HepG2 (cell line): Measurements from ENCODE around the gene MMRN2. TPM values are rescaled to one million over a fixed set of nuclear protein-coding genes. Genes with fewer than 3 reads are reported as not detected.

ENCODE experiments used
- ATAC-seq: fragments of 200-7000 bp; cut with Tn5 transposase; 3 replicates; pipeline ENCODE4 v1.9.1; 2020; ENCODE audit warnings: mild to moderate bottlenecking, moderate library complexity
- BruUV-seq: library from RNA; stranded (reverse); fragments of 400-500 nt; replicated peaks from 2 replicates; lab custom pipeline; 2021; lab: Mats Ljungman, UMichigan
- CTCF ChIA-PET: fragments of 300-600 bp; formaldehyde crosslinking; extraction: SDS; loops from one replicate; lab custom pipeline; 2021; ENCODE audit warnings: low total read pairs, inconsistent platforms, low intra/inter-chr PET ratio; lab: Yijun Ruan, JAX
- POLR2A ChIA-PET: fragments of 350-600 bp; sonication (Branson Sonifier 250); formaldehyde crosslinking; loops from one replicate; lab custom pipeline; 2020; ENCODE audit warnings: antibody characterized with exemption, inconsistent platforms; lab: Yijun Ruan, JAX
- DNase-seq: peaks from one replicate; pipeline ENCODE4 v3.0.0-alpha.2; 2015; ENCODE audit warnings: low spot score
- FAIRE-seq: peaks from 3 replicates; lab custom pipeline; 2011; peaks lifted over from hg19 to GRCh38; lab: Jason Lieb, UNC
- H2AFZ ChIP-seq: one replicate; pipeline ENCODE4 v1.6.1; 2011; ENCODE audit warnings: low read length, inconsistent platforms
- H3K27ac ChIP-seq: fragments of 300-600 bp; 3 replicates; pipeline ENCODE4 v1.8.0; 2011; ENCODE audit warnings: mixed run types, mild to moderate bottlenecking, mixed read lengths, low read length, inconsistent platforms; ENCODE audit not compliant: insufficient read depth; ENCODE audit errors: extremely low read length
- H3K27me3 ChIP-seq, 2 experiments: fragments of 200-600 bp in 1 of 2; 2 replicates in 1 of 2; 3 replicates in 1 of 2; pipeline versions ENCODE4 v1.6.0 to v1.8.0; 2011; ENCODE audit warnings: low read length in 2 of 2, mild to moderate bottlenecking in 2 of 2, moderate library complexity in 2 of 2, inconsistent platforms in 1 of 2; ENCODE audit not compliant: insufficient read depth in 2 of 2, control insufficient read depth in 1 of 2
- H3K36me3 ChIP-seq, 2 experiments: fragments of 200-600 bp in 1 of 2; replicated peaks in 1 of 2; 2 replicates in 1 of 2; 3 replicates in 1 of 2; pipeline versions ENCODE4 v1.5.1 to v1.8.0; 2011; ENCODE audit warnings: low read length in 2 of 2, inconsistent platforms in 1 of 2; ENCODE audit not compliant: insufficient read depth in 2 of 2, control insufficient read depth in 1 of 2
- H3K4me1 ChIP-seq: 2 replicates; pipeline ENCODE4 v1.5.1; 2012; ENCODE audit warnings: low read length, inconsistent platforms; ENCODE audit not compliant: insufficient read depth
- H3K4me2 ChIP-seq: 2 replicates; pipeline ENCODE4 v1.6.0; 2011; ENCODE audit warnings: low read depth, low read length, inconsistent platforms
- H3K4me3 ChIP-seq, 3 experiments: fragments of 200-600 bp in 1 of 3; sonication (generic), shearing (Covaris generic) in 1 of 3; replicated peaks in 1 of 3; 2 replicates each; pipeline ENCODE4 v1.5.1; 2011 to 2016; ENCODE audit warnings: low read length in 3 of 3, inconsistent platforms in 2 of 3, low read depth in 2 of 3, mild to moderate bottlenecking in 2 of 3, control low read depth in 1 of 3, mixed read lengths in 1 of 3; ENCODE audit not compliant: insufficient read depth in 1 of 3
- H3K79me2 ChIP-seq: one replicate; pipeline ENCODE4 v1.6.1; 2011; ENCODE audit warnings: low read length, inconsistent platforms; ENCODE audit not compliant: insufficient read depth
- H3K9ac ChIP-seq: 2 replicates; pipeline ENCODE4 v1.6.0; 2011; ENCODE audit warnings: mild to moderate bottlenecking, low read depth, low read length, inconsistent platforms; ENCODE audit not compliant: insufficient read depth
- H3K9me3 ChIP-seq: 2 replicates; pipeline ENCODE4 v1.5.1; 2012; ENCODE audit warnings: mild to moderate bottlenecking, low read length
- H4K20me1 ChIP-seq: 2 replicates; pipeline ENCODE4 v1.6.0; 2011; ENCODE audit warnings: inconsistent platforms, mild to moderate bottlenecking, low read length, moderate library complexity; ENCODE audit not compliant: insufficient read depth
- AFF4 ChIP-seq: sonication (generic); formaldehyde crosslinking; IDR thresholded peaks from 2 replicates; pipeline ENCODE4 v1.4.0; 2020; ENCODE audit warnings: missing genetic modification reagents
- ATF1 ChIP-seq: IDR thresholded peaks from 2 replicates; pipeline ENCODE4 v1.6.1; 2016; ENCODE audit warnings: mild to moderate bottlenecking, control low read depth
- CREB3 ChIP-seq: sonication (generic); formaldehyde crosslinking; IDR thresholded peaks from 2 replicates; pipeline ENCODE4 v1.5.0; 2020; ENCODE audit warnings: missing genetic modification reagents
- DRAP1 ChIP-seq: IDR thresholded peaks from 2 replicates; pipeline ENCODE4 v1.6.1; 2016; ENCODE audit warnings: missing genetic modification reagents, missing compliant biosample characterization
- HOXD1 ChIP-seq: sonication (generic); formaldehyde crosslinking; IDR thresholded peaks from 2 replicates; pipeline ENCODE4 v1.5.0; 2020; ENCODE audit warnings: missing genetic modification reagents
- MIXL1 ChIP-seq: IDR thresholded peaks from 2 replicates; pipeline ENCODE4 v1.6.1; 2016
- NBN ChIP-seq: fragments of 450-650 bp; conservative IDR thresholded peaks from 2 replicates; pipeline ENCODE4 v1.6.1; 2017
- NFATC3 ChIP-seq: sonication (generic); formaldehyde crosslinking; IDR thresholded peaks from 2 replicates; pipeline ENCODE4 v1.5.1; 2020; ENCODE audit warnings: mild to moderate bottlenecking, missing genetic modification reagents
- PCBP1 ChIP-seq: fragments of 200-400 bp; formaldehyde crosslinking; IDR thresholded peaks from 2 replicates; pipeline ENCODE4 v1.6.1; 2017; ENCODE audit warnings: mild to moderate bottlenecking, low read depth, low read length, borderline replicate concordance
- TRIM24 ChIP-seq: sonication (generic); formaldehyde crosslinking; IDR thresholded peaks from 2 replicates; pipeline ENCODE4 v1.8.0; 2022; ENCODE audit warnings: mild to moderate bottlenecking, missing genetic modification reagents
- ZBTB20 ChIP-seq: sonication (generic); formaldehyde crosslinking; IDR thresholded peaks from 2 replicates; pipeline ENCODE4 v1.8.1; 2023; ENCODE audit warnings: missing genetic modification reagents, low read depth, mild to moderate bottlenecking, borderline replicate concordance
- ZBTB33 ChIP-seq: sonication (generic); formaldehyde crosslinking; IDR thresholded peaks from 2 replicates; pipeline ENCODE4 v1.4.0; 2020; ENCODE audit warnings: missing genetic modification reagents
- ZFP36 ChIP-seq: fragments of 150-350 bp; IDR thresholded peaks from 2 replicates; pipeline ENCODE4 v1.6.1; 2018; ENCODE audit warnings: borderline replicate concordance, low read length, low read depth; ENCODE audit not compliant: partially characterized antibody
- ZFP41 ChIP-seq: sonication (generic); formaldehyde crosslinking; IDR thresholded peaks from 2 replicates; pipeline ENCODE4 v1.4.0; 2020; ENCODE audit warnings: mild to moderate bottlenecking, missing genetic modification reagents, borderline replicate concordance
- ZFP62 ChIP-seq: sonication (generic); formaldehyde crosslinking; IDR thresholded peaks from 2 replicates; pipeline ENCODE4 v1.4.0; 2020; ENCODE audit warnings: missing genetic modification reagents
- ZNF326 ChIP-seq: sonication (generic); formaldehyde crosslinking; IDR thresholded peaks from 2 replicates; pipeline ENCODE4 v1.4.0; 2020; ENCODE audit warnings: missing genetic modification reagents, borderline replicate concordance
- ZNF672 ChIP-seq: sonication (generic); formaldehyde crosslinking; IDR thresholded peaks from 2 replicates; pipeline ENCODE4 v1.8.1; 2022; ENCODE audit warnings: missing genetic modification reagents
- ZNF766 ChIP-seq: sonication (generic); formaldehyde crosslinking; IDR thresholded peaks from 2 replicates; pipeline ENCODE4 v1.5.0; 2020; ENCODE audit warnings: missing genetic modification reagents, borderline replicate concordance
- WGBS: methylation state at CpG from one replicate; pipeline ENCODE4 v1.1.6; 2017; ENCODE audit warnings: low lambda C conversion rate; 5-methylcytosine and 5-hydroxymethylcytosine counted together
- in situ Hi-C: cut with HindIII; loops from 2 replicates; pipeline ENCODE4 v1.10.0; 2017; ENCODE audit warnings: low pct_unique_long_range_greater_than_20kb; ENCODE audit not compliant: extremely low pct_ligation_motif_present
- intact Hi-C: fragments of 100-400 bp; cut with micrococcal nuclease; formaldehyde crosslinking; loops from one replicate; pipeline ENCODE4 v1.10.0; 2022; ENCODE audit not compliant: unreplicated experiment
- polyA plus RNA-seq, 8 experiments: library from polyadenylated mRNA; depleted of rRNA in 3 of 8; stranded (reverse) in 7 of 8; unstranded in 1 of 8; fragments of >200 nt; fragmentation: Illumina TruSeq in 4 of 8; extraction: Trizol in 4 of 8; gene quantifications; 2 replicates each; pipeline versions ENCODE4 v1.2.1 to v1.2.3, GENCODE V29; 2011 to 2016; ENCODE audit warnings: low read depth in 4 of 8, missing spikeins in 1 of 8, mixed read lengths in 1 of 8; ENCODE audit not compliant: insufficient read depth in 1 of 8
- total RNA-seq, 5 experiments: library from RNA; depleted of rRNA; stranded (reverse); fragments of >200 nt; fragmentation: Illumina TruSeq; extraction: Trizol; gene quantifications; 2 replicates each; pipeline ENCODE4 v1.2.3, GENCODE V29; 2016; ENCODE audit warnings: low read depth in 1 of 5

Gene MMRN2
- total and polyA plus RNA-seq, 2 of the 13 experiments (the other 11 are each of a cell fraction or from before 2014, with no cell fraction given), result 0.04 TPM; not detected in 1

GRCh38 chr10:86965986-86966654 lies 8.7 kb upstream of the MMRN2 start (continued):
- TF ChIP-seq ZBTB33 (CRISPR knock-in tag) (peak; percentile 71), ZFP41 (CRISPR knock-in tag) (0 out of 2 replicates have a peak, but pooled peaks have one; percentile 2)

- Histone ChIP-seq H4K20me1 (no peaks in the 10 kb centered on the region), H3K27ac (no peak overlapping the region), H3K4me2 (no peak overlapping the region), H3K9me3 (no peaks in the 10 kb centered on the region), H3K4me1 (peaks cover 43% of the 10 kb centered on the region), H3K4me3 (no peak overlapping the region), H3K9ac (no peak overlapping the region), H3K27me3 (peaks cover 9 to 59% of the 10 kb centered on the region in 2 experiments; a peak in 4 of 5 replicates), H2AFZ (no peak overlapping the region), H3K36me3 (no peaks in the 10 kb centered on the region), H3K79me2 (no peaks in the 10 kb centered on the region)
- no peak for DNase-seq
- 37% methylated on average over 2 of the region's 2 CpGs for WGBS
- FAIRE-seq, result no peak
- ChIA-PET CTCF (no interaction called here), POLR2A (no interaction called here)
- BruUV-seq, result no TSS peak
- intact Hi-C loops (no loop called here), in situ Hi-C loops (no loop called here)
- no peak for ATAC-seq
- TF ChIP-seq ZBTB20 (CRISPR knock-in tag), result no peak
- no peak for TF ChIP-seq PCBP1
- TF ChIP-seq DRAP1 (CRISPR knock-in tag), result no peak
- no peak for TF ChIP-seq AFF4 (CRISPR knock-in tag)
- TF ChIP-seq MIXL1 (CRISPR knock-in tag), result no peak
- no peak for TF ChIP-seq NBN
- no peak for TF ChIP-seq ATF1 (CRISPR knock-in tag)
- no peak for TF ChIP-seq TRIM24 (CRISPR knock-in tag)
- TF ChIP-seq NFATC3 (CRISPR knock-in tag), result no peak
- no peak for TF ChIP-seq ZNF766 (CRISPR knock-in tag)
- no peak for TF ChIP-seq ZNF326
- TF ChIP-seq HOXD1 (CRISPR knock-in tag), result no peak
- TF ChIP-seq ZNF672 (CRISPR knock-in tag), result no peak
- TF ChIP-seq ZFP62 (CRISPR knock-in tag), result no peak
- no peak for TF ChIP-seq ZFP36
- no peak for TF ChIP-seq CREB3 (CRISPR knock-in tag)
Observed at GRCh38 chr10:86964847-86965190, 7.4 kb upstream of the MMRN2 start.
